Measurements from ENCODE around the gene FARSB. TPM values are rescaled to one million over a fixed set of nuclear protein-coding genes. Genes with fewer than 3 reads are reported as not detected.

Gene FARSB
- total and polyA plus RNA-seq, 3 donors from 2014 or later: 14.1 to 35.0 (median 22.8) TPM

DNA sequence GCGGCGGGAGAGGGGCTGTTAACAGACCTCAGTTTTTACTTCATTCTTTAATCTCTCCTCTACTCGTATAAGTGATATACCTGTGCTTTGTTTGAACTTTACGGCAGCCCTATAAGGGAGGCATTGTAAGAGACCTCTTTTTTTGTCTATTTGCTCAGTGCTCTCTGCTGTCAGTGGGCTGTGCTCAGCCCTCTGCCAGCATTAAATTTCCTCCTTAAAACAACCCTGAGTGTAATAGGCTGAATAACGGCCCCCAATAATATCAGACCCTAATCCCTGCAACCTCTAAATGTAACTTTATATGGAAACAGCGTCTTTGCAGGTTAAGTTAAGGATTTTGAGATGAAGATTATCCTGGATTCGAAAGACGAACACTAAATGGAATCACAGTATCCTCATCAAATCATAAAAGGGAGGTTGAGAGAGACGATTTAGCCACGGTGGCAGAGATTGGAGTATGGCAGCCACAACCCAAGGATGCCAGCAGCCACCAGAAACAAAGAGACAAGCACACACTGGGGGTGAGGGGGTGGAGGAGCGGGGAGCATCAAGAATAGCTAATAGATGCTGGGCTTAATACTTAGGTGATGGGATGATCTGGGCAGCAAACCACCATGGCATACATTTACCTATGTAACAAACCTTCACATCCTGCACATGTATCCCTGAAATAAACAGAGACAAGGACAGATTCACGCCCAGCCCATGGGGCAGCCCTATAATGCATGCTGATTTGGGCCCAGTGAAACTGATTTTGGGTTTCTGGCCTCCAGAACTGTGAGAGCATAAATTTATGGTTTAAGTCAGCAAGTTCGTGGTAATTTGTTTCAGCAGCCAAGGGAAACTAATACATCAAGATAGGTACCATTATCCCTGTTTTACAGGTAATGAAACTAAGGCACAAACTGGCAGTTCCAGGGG is 894 bp upstream of the FARSB start:
- no peaks in the 10 kb centered on the region for H3K36me3 ChIP-seq (ENCODE audit: low read depth, missing control alignments)
- H3K27me3 ChIP-seq: no peaks in the 10 kb centered on the region
- peaks cover 7% of the 10 kb centered on the region for H3K4me1 ChIP-seq
- TF ChIP-seq, protein P1, sequence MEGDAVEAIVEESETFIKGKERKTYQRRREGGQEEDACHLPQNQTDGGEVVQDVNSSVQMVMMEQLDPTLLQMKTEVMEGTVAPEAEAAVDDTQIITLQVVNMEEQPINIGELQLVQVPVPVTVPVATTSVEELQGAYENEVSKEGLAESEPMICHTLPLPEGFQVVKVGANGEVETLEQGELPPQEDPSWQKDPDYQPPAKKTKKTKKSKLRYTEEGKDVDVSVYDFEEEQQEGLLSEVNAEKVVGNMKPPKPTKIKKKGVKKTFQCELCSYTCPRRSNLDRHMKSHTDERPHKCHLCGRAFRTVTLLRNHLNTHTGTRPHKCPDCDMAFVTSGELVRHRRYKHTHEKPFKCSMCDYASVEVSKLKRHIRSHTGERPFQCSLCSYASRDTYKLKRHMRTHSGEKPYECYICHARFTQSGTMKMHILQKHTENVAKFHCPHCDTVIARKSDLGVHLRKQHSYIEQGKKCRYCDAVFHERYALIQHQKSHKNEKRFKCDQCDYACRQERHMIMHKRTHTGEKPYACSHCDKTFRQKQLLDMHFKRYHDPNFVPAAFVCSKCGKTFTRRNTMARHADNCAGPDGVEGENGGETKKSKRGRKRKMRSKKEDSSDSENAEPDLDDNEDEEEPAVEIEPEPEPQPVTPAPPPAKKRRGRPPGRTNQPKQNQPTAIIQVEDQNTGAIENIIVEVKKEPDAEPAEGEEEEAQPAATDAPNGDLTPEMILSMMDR (IDR thresholded peaks at IDR 0.05): no peak
- TF ChIP-seq POLR2A (IDR thresholded peaks at IDR 0.05): no peak
- H3K4me3 ChIP-seq: peak overlapping the region; percentile 88 to 91
- H3K9me3 ChIP-seq: no peaks in the 10 kb centered on the region
- no peak for DNase-seq
- intact Hi-C loops (cut with DNase I; ENCODE audit: low total_unique reads): no loop called here
- WGBS, 2 donors: 15 to 16% methylated on average over 13 of the region's 13 CpGs
- no peak overlapping the region for H3K27ac ChIP-seq

DNA sequence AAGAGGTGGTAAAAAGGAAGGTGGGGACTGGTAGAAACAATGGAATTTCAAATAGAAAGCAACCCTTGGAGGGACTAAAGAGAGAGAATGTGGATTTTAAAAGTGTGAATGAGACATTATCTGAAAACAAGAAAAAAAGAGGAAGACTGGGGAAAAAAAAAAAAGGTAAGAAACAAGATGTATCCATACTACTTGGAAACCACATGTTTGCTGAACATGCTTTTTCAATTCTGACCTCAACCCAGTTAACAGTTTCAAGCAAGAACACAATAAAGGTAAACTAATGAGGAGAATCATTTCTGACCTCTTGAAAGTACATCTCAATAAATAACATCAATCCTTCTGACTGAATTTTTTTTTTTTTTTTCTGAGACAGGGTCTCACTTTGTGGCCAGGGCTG is 2.6 kb downstream of the FARSB start:
- H3K4me1 ChIP-seq: peaks cover 7% of the 10 kb centered on the region
- DNase-seq: no peak
- TF ChIP-seq, protein P1 (IDR thresholded peaks at IDR 0.05): no peak
- no peak for TF ChIP-seq POLR2A (IDR thresholded peaks at IDR 0.05)
- no peak overlapping the region for H3K4me3 ChIP-seq
- no peaks in the 10 kb centered on the region for H3K9me3 ChIP-seq
- intact Hi-C loops (cut with DNase I; ENCODE audit: low total_unique reads): no loop called here
- no peaks in the 10 kb centered on the region for H3K36me3 ChIP-seq (ENCODE audit: low read depth, missing control alignments)
- no peak overlapping the region for H3K27ac ChIP-seq
- H3K27me3 ChIP-seq: no peaks in the 10 kb centered on the region

DNA sequence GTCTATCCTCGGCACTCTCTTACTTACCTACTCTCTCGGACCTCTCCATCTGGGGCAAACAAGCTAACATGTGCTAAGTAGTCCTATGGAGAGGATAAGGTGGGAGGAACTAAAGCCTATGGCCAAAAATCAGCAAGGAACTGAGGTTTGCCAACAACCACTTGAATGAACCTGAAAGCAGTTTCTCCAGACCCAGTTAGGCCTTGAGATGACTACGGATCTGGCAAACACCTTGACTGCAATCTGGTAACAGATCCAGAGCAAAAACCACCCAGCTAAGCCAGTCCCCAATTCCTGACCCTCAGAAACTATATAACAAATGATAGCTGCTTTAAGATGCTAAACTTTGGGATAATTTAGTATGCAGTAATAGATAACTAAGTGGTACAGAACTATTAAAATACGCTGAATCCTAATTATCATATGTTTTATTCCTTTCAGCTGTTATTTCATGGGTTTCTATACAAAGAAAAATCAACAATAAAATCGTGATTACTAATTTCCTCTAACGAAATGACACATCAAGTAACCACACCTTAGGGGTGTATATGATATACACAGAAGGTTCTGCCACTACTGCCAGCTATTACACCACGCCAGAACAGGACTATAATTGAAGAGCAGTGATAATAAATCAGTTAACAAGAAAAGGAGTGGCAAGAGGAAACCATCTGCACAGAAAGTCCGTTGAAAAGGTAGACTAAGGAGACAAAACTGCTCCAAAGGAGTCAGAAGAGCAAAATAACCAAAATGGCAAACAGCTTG is 3.2 kb downstream of the FARSB start:
- TF ChIP-seq, protein P1 (IDR thresholded peaks at IDR 0.05): no peak
- TF ChIP-seq POLR2A (IDR thresholded peaks at IDR 0.05): no peak
- Histone ChIP-seq H3K9me3 (no peaks in the 10 kb centered on the region), H3K36me3 (ENCODE audit: low read depth, missing control alignments) (no peaks in the 10 kb centered on the region), H3K4me1 (peaks cover 7% of the 10 kb centered on the region), H3K27me3 (no peaks in the 10 kb centered on the region), H3K27ac (no peak overlapping the region), H3K4me3 (no peak overlapping the region)
- 82 to 84% methylated on average over 8 of the region's 8 CpGs for WGBS, 2 donors
- intact Hi-C loops (cut with DNase I; ENCODE audit: low total_unique reads): no loop called here
- no peak for DNase-seq

DNA sequence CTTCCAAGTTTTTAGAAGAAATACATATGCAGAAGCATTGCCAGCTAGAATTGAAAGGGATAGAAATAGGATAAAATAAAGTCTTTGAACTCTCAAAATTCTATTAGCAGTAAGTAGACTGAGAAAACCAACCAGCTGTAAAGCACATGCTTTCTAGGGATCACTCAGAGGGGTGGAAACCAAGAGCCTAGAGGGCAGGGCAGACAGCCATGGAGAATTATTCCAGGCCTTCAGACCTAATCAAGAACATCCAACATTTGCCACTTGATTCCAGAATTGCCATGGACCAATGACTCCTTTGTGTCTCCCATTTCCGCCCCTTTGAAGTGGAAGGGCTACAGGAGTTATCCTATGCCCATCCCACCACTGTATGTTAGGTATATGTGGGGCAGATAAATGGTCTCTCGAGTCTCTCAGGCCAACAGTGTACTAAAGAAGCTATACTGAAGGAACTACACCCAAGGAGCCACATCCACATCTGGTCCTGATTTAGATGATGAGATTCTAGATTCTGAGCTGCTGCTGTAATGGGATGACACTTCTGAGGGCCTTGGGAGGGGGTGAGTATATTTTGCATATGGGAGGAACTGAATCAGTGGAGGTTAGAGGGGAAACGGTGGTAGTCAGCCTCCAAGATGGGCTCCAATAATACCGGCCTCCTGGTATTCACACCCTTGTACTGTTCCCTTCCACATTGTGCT is 4.0 kb downstream of the FARSB start:
- no peak for DNase-seq
- Histone ChIP-seq H3K4me1 (peaks cover 7% of the 10 kb centered on the region), H3K36me3 (ENCODE audit: low read depth, missing control alignments) (no peaks in the 10 kb centered on the region), H3K27ac (no peak overlapping the region), H3K27me3 (no peaks in the 10 kb centered on the region), H3K4me3 (no peak overlapping the region), H3K9me3 (no peaks in the 10 kb centered on the region)
- no peak for TF ChIP-seq POLR2A (IDR thresholded peaks at IDR 0.05)
- TF ChIP-seq, protein P1 (IDR thresholded peaks at IDR 0.05): no peak
- WGBS, 2 donors: 88 to 95% methylated on average over 4 of the region's 4 CpGs
- intact Hi-C loops (cut with DNase I; ENCODE audit: low total_unique reads): no loop called here
